ENCODE measurements around the gene KLF18.

Gene KLF18

DNA sequence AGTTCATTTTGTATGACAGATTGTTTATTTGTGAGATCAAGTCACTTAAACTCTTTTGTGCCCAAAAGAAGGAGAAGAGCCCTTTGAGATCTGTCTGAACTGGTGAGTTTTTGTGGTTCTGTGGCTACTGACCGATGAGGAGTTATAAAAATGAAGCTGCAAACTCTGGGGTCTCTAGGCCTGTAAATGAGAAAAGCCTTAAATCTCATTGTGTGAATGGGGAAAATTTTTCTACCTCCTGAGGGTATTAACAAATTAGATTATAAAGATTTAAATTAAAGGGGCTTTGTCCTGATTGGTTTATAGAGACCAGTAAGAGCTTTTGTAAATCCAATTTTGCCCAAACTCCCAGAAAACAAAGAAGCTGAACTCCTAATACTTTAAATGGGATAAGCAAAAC is 32.5 kb downstream of the KLF18 start:
- WGBS, 2 experiments: 89 to 94% methylated on average over 1 of the region's 1 CpG
- H3K4me1 ChIP-seq (ENCODE audit: control insufficient read depth, insufficient read depth, low read length): no peaks in the 10 kb centered on the region
- H3K4me3 ChIP-seq (ENCODE audit: insufficient read depth, low read depth, low read length): no peak overlapping the region
- H3K27me3 ChIP-seq (ENCODE audit: control insufficient read depth, insufficient read depth, low read length, poor library complexity, severe bottlenecking): no peaks in the 10 kb centered on the region
- H3K9me3 ChIP-seq (ENCODE audit: control insufficient read depth, low read length): no peaks in the 10 kb centered on the region
- H3K36me3 ChIP-seq (ENCODE audit: control insufficient read depth, insufficient read depth, low read length): no peaks in the 10 kb centered on the region
- H3K27ac ChIP-seq (ENCODE audit: insufficient read depth, low read depth, low read length, poor library complexity, severe bottlenecking): no peak overlapping the region

DNA sequence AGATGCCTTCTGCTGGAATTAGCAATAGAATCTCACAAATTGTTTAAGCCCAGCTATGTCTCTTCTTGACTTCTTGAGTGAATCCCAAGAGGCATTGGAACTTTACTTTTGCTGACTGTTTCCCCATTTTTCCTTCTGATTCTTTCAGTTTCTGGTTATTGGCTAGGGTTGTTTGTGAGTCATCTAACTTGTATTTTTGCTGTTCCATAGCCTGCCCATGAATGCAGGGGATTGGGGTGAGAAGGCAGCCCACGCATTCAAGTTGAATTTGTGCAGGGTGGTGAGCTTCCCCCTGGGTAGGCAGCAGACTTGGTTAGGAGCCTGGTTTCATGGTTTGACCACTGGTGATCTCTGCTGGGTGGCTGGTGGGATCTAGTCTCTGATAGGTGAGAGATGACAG is 33.2 kb downstream of the KLF18 start:
- Histone ChIP-seq H3K4me3 (ENCODE audit: insufficient read depth, low read depth, low read length) (no peak overlapping the region), H3K27me3 (ENCODE audit: control insufficient read depth, insufficient read depth, low read length, poor library complexity, severe bottlenecking) (no peaks in the 10 kb centered on the region), H3K4me1 (ENCODE audit: control insufficient read depth, insufficient read depth, low read length) (no peaks in the 10 kb centered on the region), H3K9me3 (ENCODE audit: control insufficient read depth, low read length) (no peaks in the 10 kb centered on the region), H3K36me3 (ENCODE audit: control insufficient read depth, insufficient read depth, low read length) (no peaks in the 10 kb centered on the region), H3K27ac (ENCODE audit: insufficient read depth, low read depth, low read length, poor library complexity, severe bottlenecking) (no peak overlapping the region)
- WGBS, 2 experiments: 84 to 95% methylated on average over 1 of the region's 1 CpG

DNA sequence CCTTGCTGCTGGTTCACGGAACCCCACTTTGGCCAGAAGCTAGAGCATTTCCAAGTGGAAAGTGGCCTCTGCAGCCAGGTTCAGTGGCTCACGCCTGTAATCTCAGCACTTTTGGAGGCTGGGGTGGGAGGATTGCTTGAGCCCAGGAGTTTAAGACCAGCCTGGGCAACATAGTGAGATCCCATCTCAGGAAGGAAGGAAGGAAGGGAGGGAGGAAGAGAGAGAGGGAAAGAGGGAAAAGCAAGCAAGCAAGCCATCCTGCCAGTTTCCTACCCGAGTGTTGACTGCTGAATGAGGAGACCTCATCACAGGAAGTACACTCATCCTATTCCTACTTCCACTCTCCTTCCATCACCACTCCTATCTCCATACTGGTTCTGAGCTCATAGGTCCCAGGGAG is 35.6 kb downstream of the KLF18 start:
- H3K36me3 ChIP-seq (ENCODE audit: control insufficient read depth, insufficient read depth, low read length): no peaks in the 10 kb centered on the region
- no peaks in the 10 kb centered on the region for H3K27me3 ChIP-seq (ENCODE audit: control insufficient read depth, insufficient read depth, low read length, poor library complexity, severe bottlenecking)
- H3K4me1 ChIP-seq (ENCODE audit: control insufficient read depth, insufficient read depth, low read length): no peaks in the 10 kb centered on the region
- H3K9me3 ChIP-seq (ENCODE audit: control insufficient read depth, low read length): no peaks in the 10 kb centered on the region
- WGBS, 2 experiments: 88 to 91% methylated on average over 3 of the region's 3 CpGs
- H3K4me3 ChIP-seq (ENCODE audit: insufficient read depth, low read depth, low read length): no peak overlapping the region
- no peak overlapping the region for H3K27ac ChIP-seq (ENCODE audit: insufficient read depth, low read depth, low read length, poor library complexity, severe bottlenecking)

DNA sequence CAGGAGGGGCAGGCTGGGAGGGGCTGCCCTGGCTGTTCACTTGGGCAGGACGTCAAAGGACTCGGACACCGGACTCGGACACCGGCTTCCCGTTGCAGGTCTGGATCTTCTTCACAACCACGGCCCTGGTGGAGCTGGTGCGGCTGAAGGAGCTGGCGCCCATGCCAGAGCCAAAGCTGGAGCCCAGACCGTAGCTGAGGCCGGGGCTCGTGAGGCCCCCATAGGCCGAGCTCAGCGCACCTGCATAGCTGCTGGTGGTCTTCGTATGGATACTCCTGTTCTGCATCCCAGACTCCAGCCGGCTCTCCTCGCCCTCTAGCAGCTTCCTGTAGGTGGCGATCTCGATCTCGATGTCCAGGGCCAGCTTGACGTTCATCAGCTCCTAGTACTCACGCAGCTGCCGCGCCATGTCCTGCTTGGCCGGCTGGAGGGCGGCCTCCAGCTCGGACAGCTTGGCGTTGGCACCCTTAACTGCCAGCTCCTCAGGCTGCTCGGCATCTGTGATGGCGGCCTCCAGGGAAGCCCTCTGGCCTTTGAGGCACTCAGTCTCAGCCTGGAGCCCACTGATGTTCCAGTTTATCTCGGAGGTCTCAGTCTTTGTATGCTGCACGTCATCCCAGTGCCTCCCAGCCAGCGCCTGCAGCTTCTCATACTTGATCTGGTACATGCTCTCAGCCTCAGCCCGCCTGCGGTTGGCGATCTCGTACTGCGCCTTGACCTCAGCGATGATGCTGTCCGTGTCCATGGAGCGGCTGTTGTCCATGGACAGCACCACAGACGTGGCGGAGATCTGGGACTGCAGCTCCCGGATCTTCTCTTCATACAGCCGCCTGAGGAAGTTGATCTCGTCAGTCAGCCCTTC is 37.9 kb downstream of the KLF18 start:
- H3K36me3 ChIP-seq (ENCODE audit: control insufficient read depth, insufficient read depth, low read length): no peaks in the 10 kb centered on the region
- no peak overlapping the region for H3K4me3 ChIP-seq (ENCODE audit: insufficient read depth, low read depth, low read length)
- H3K9me3 ChIP-seq (ENCODE audit: control insufficient read depth, low read length): no peaks in the 10 kb centered on the region
- no peaks in the 10 kb centered on the region for H3K27me3 ChIP-seq (ENCODE audit: control insufficient read depth, insufficient read depth, low read length, poor library complexity, severe bottlenecking)
- WGBS, 2 experiments: 77 to 78% methylated on average over 46 of the region's 46 CpGs
- no peak overlapping the region for H3K27ac ChIP-seq (ENCODE audit: insufficient read depth, low read depth, low read length, poor library complexity, severe bottlenecking)
- no peaks in the 10 kb centered on the region for H3K4me1 ChIP-seq (ENCODE audit: control insufficient read depth, insufficient read depth, low read length)

DNA sequence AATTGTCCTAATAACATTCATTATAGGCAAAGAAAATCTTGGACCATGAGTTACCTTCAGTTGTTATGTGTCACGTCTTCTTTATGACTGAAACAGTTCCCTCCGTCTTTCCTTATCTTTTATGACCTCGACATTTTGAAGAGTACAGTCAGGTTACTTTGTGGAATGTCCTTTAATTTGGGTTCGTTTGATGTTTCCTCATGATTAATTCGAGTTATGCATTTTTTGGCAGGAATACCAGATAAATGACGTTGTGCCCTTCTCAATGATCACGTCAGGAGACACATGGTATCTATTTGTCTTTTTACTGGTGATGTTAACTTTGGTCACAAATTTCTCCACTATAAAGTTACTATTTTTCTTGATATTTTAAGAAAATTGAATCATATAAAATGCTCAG is 40.1 kb downstream of the KLF18 start:
- Histone ChIP-seq H3K27ac (ENCODE audit: insufficient read depth, low read depth, low read length, poor library complexity, severe bottlenecking) (no peak overlapping the region), H3K4me1 (ENCODE audit: control insufficient read depth, insufficient read depth, low read length) (no peaks in the 10 kb centered on the region), H3K9me3 (ENCODE audit: control insufficient read depth, low read length) (no peaks in the 10 kb centered on the region), H3K27me3 (ENCODE audit: control insufficient read depth, insufficient read depth, low read length, poor library complexity, severe bottlenecking) (no peaks in the 10 kb centered on the region), H3K36me3 (ENCODE audit: control insufficient read depth, insufficient read depth, low read length) (no peaks in the 10 kb centered on the region), H3K4me3 (ENCODE audit: insufficient read depth, low read depth, low read length) (no peak overlapping the region)
- WGBS, 2 experiments: 86 to 92% methylated on average over 7 of the region's 7 CpGs

GRCh38 chr1:44100183-44100868 is 41.1 kb downstream of the KLF18 start:
- Histone ChIP-seq H3K36me3 (ENCODE audit: control insufficient read depth, insufficient read depth, low read length) (no peaks in the 10 kb centered on the region), H3K9me3 (ENCODE audit: control insufficient read depth, low read length) (no peaks in the 10 kb centered on the region), H3K27ac (ENCODE audit: insufficient read depth, low read depth, low read length, poor library complexity, severe bottlenecking) (no peak overlapping the region), H3K4me1 (ENCODE audit: control insufficient read depth, insufficient read depth, low read length) (no peaks in the 10 kb centered on the region), H3K27me3 (ENCODE audit: control insufficient read depth, insufficient read depth, low read length, poor library complexity, severe bottlenecking) (no peaks in the 10 kb centered on the region), H3K4me3 (ENCODE audit: insufficient read depth, low read depth, low read length) (no peak overlapping the region)
- 90 to 91% methylated on average over 9 of the region's 9 CpGs for whole genome bisulfite sequencing, 2 experiments

DNA sequence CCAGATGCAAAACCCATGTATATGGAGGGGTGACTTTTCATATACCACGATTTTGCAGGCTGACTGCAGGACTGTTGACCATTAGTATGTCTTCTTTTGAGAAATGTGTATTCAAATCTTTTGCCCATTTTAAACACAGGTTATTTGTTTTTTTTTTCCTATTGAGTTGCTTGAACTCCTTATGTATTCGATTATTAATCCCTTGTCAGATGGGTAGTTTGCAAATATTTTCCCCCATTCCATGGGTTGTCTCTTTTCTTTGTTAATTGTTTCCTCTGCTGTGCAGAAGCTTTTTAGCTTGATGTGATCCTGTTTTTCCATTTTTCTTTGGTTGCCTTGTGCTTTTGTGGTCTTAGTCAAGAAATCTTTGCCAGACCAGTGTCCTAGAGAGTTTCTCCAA is 47.4 kb downstream of the KLF18 start:
- H3K36me3 ChIP-seq (ENCODE audit: control insufficient read depth, insufficient read depth, low read length): no peaks in the 10 kb centered on the region
- peaks cover 3% of the 10 kb centered on the region for H3K4me1 ChIP-seq (ENCODE audit: control insufficient read depth, insufficient read depth, low read length)
- no peak overlapping the region for H3K27ac ChIP-seq (ENCODE audit: insufficient read depth, low read depth, low read length, poor library complexity, severe bottlenecking)
- H3K27me3 ChIP-seq (ENCODE audit: control insufficient read depth, insufficient read depth, low read length, poor library complexity, severe bottlenecking): no peaks in the 10 kb centered on the region
- 88% methylated on average over 2 of the region's 2 CpGs for WGBS, 2 experiments
- no peak overlapping the region for H3K4me3 ChIP-seq (ENCODE audit: insufficient read depth, low read depth, low read length)
- no peaks in the 10 kb centered on the region for H3K9me3 ChIP-seq (ENCODE audit: control insufficient read depth, low read length)

DNA sequence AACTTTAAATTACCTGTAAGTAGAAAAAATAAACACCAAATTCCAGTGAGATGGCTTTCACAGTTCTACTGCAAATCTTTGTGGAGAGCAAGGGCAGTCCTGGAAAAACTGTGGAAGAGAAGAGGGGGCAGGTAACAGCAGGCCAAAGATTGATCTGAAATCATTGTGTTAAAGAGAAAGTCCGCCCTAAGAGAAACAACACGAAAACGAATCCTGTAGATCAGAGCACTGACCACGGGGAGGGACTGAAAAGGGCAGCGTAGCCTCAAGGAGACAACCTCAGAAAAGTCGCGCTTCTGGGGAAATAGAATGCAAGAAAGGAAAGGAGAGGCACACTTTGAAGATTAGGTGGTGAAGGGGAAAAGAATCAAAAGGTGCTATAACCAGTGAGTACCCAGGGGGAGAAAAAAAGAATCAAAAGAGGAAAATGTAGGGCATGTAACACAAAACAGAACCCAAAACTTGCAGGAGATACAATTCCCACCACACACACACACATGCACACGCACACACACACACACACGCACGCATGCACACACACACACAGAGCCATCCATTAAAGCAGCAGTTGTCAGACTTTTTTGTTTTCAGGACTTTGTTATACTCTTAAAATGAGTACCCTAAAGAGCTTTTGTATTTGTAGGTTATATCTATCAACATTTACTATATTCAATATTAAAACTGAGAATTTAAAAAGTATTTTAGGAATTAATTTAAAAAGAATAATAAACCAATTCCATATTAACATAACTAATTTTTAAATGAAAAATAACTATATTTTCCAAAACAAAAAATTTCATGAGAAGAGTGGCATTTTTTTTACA is 50.8 kb downstream of the KLF18 start:
- Histone ChIP-seq H3K27ac (ENCODE audit: insufficient read depth, low read depth, low read length, poor library complexity, severe bottlenecking) (no peak overlapping the region), H3K9me3 (ENCODE audit: control insufficient read depth, low read length) (no peaks in the 10 kb centered on the region), H3K4me3 (ENCODE audit: insufficient read depth, low read depth, low read length) (no peak overlapping the region), H3K36me3 (ENCODE audit: control insufficient read depth, insufficient read depth, low read length) (no peaks in the 10 kb centered on the region), H3K4me1 (ENCODE audit: control insufficient read depth, insufficient read depth, low read length) (peaks cover 3% of the 10 kb centered on the region), H3K27me3 (ENCODE audit: control insufficient read depth, insufficient read depth, low read length, poor library complexity, severe bottlenecking) (no peaks in the 10 kb centered on the region)
- 82 to 83% methylated on average over 10 of the region's 10 CpGs for WGBS, 2 experiments

DNA sequence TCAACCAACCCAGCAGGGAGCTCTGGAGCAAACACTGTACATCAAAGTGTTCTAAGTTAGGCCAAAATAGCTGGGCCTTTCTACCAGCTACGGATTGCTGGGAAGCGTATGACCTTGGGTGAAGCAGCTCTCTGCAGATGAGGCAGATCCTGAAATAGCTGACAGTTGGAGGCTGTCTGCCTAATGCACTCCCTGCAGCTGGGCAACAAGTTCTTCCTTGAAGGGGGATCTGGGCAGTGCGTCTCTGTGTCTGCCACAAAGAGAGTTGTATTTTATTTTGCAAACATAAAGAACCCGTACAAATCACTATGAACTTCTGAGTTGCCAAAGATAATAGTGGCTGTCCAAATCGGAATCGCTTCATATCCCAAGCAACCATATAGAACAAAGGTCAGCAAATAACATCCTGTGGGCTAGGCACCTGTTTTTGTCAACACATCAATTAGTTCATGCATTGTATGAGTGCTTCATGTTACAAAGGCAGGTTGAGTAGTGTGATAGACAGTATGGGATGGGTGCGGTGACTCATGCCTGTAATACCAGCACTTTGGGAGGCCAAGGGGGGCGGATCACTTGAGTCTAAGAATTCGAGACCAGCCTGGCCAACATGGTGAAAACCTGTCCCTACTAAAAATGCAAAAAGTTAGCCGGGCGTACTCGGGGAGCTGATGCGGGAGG is 51.9 kb downstream of the KLF18 start:
- WGBS, 2 experiments: 77 to 83% methylated on average over 13 of the region's 13 CpGs
- Histone ChIP-seq H3K36me3 (ENCODE audit: control insufficient read depth, insufficient read depth, low read length) (no peaks in the 10 kb centered on the region), H3K4me1 (ENCODE audit: control insufficient read depth, insufficient read depth, low read length) (peaks cover 3% of the 10 kb centered on the region), H3K9me3 (ENCODE audit: control insufficient read depth, low read length) (no peaks in the 10 kb centered on the region), H3K27me3 (ENCODE audit: control insufficient read depth, insufficient read depth, low read length, poor library complexity, severe bottlenecking) (no peaks in the 10 kb centered on the region), H3K27ac (ENCODE audit: insufficient read depth, low read depth, low read length, poor library complexity, severe bottlenecking) (no peak overlapping the region), H3K4me3 (ENCODE audit: insufficient read depth, low read depth, low read length) (no peak overlapping the region)
